PC-3 (cell line): ENCODE data around the gene HOXC10. TPM values are rescaled to one million over a fixed set of nuclear protein-coding genes. Genes with fewer than 3 reads are reported as not detected.

Experiments used
- ATAC-seq: fragments of 200-7000 bp; cut with Tn5 transposase; 2 replicates; pipeline ENCODE4 v1.9.1; 2020; ENCODE audit warnings: mild to moderate bottlenecking, moderate library complexity
- BruUV-seq: library from RNA; stranded (reverse); fragments of 400-500 nt; replicated peaks from 2 replicates; lab custom pipeline; 2021; lab: Mats Ljungman, UMichigan
- CTCF ChIA-PET: fragments of 300-600 bp; sonication (Branson Sonifier 250); formaldehyde crosslinking; loops from one replicate; lab custom pipeline; 2022; ENCODE audit warnings: antibody characterized with exemption; lab: Charles Lee
- POLR2A ChIA-PET: fragments of 300-600 bp; sonication (Branson Sonifier 250); formaldehyde crosslinking; loops from one replicate; lab custom pipeline; 2022; ENCODE audit warnings: antibody characterized with exemption; ENCODE audit not compliant: unreplicated experiment; lab: Charles Lee
- DNase-seq: peaks from one replicate; pipeline ENCODE4 v3.0.0-alpha.2; 2015
- H2AFZ ChIP-seq: fragments of 300-600 bp; sonication (generic); 2 replicates; pipeline ENCODE4 v1.6.0; 2016; ENCODE audit warnings: antibody characterized with exemption, low read length
- H3F3A ChIP-seq: fragments of 300-600 bp; sonication (generic); one replicate; pipeline ENCODE4 v1.6.0; 2017; ENCODE audit warnings: antibody characterized with exemption, low read length, control low read depth, mild to moderate bottlenecking; ENCODE audit not compliant: unreplicated experiment
- H3K27ac ChIP-seq: fragments of 300-600 bp; sonication (generic); 2 replicates; pipeline ENCODE4 v1.5.1; 2016; ENCODE audit warnings: mild to moderate bottlenecking, low read length
- H3K27me3 ChIP-seq: fragments of 300-600 bp; sonication (generic); 2 replicates; pipeline ENCODE4 v1.6.1; 2016; ENCODE audit warnings: low read length, mixed read lengths
- H3K36me3 ChIP-seq: fragments of 300-600 bp; sonication (generic); 2 replicates; pipeline ENCODE4 v1.6.1; 2016; ENCODE audit warnings: low read depth, mixed run types, low read length, mixed read lengths
- H3K4me1 ChIP-seq: fragments of 300-600 bp; sonication (generic); 2 replicates; pipeline ENCODE4 v1.5.1; 2016; ENCODE audit warnings: low read length; ENCODE audit not compliant: insufficient read depth
- H3K4me2 ChIP-seq: fragments of 300-600 bp; sonication (generic); 2 replicates; pipeline ENCODE4 v1.6.0; 2016; ENCODE audit warnings: low read length
- H3K4me3 ChIP-seq: fragments of 300-600 bp; sonication (generic); 2 replicates; pipeline ENCODE4 v1.5.1; 2016; ENCODE audit warnings: mild to moderate bottlenecking, low read length, mixed read lengths
- H3K79me2 ChIP-seq: fragments of 300-600 bp; sonication (generic); 2 replicates; pipeline ENCODE4 v1.6.1; 2017; ENCODE audit warnings: low read length, mixed read lengths
- H3K9ac ChIP-seq: fragments of 300-600 bp; sonication (generic); 2 replicates; pipeline ENCODE4 v1.6.0; 2016; ENCODE audit warnings: mild to moderate bottlenecking, low read length
- H3K9me2 ChIP-seq: fragments of 300-600 bp; sonication (generic); replicated peaks from 2 replicates; pipeline ENCODE4 v1.6.1; 2016; ENCODE audit warnings: mixed run types, low read length, mixed read lengths
- H3K9me3 ChIP-seq: fragments of 300-600 bp; sonication (generic); 2 replicates; pipeline ENCODE4 v1.6.1; 2016; ENCODE audit warnings: low read length, mixed read lengths
- H4K20me1 ChIP-seq: fragments of 300-600 bp; sonication (generic); 2 replicates; pipeline ENCODE4 v1.6.1; 2016; ENCODE audit warnings: low read length, mixed read lengths
- EZH2 ChIP-seq: fragments of 300-600 bp; sonication (generic); IDR thresholded peaks from one replicate; pipeline ENCODE4 v1.6.1; 2017; ENCODE audit warnings: antibody characterized with exemption, mild to moderate bottlenecking, low read length; ENCODE audit not compliant: unreplicated experiment
- EZH2phosphoT487 ChIP-seq: fragments of 300-600 bp; sonication (generic); IDR thresholded peaks from 2 replicates; pipeline ENCODE4 v1.6.1; 2018; ENCODE audit warnings: mild to moderate bottlenecking, antibody characterized with exemption, low read length, borderline replicate concordance
- intact Hi-C: fragments of 100-400 bp; cut with micrococcal nuclease; formaldehyde crosslinking; loops from 2 replicates; pipeline ENCODE4 v1.9.0; 2023
- total RNA-seq: library from RNA; depleted of rRNA; stranded (reverse); fragments of >200 nt; gene quantifications from 2 replicates; pipeline ENCODE4 v1.2.3, GENCODE V29; 2014
- TF ChIP-seq, protein P1 (sequence below): fragments of 300-600 bp; sonication (generic); conservative IDR thresholded peaks from 2 replicates; pipeline ENCODE4 v1.5.1; 2017; ENCODE audit warnings: antibody characterized with exemption, low read depth, mild to moderate bottlenecking, low read length

The HOXC10 gene
- total RNA-seq, 1 experiment from 2014 or later, result 0.69 TPM

DNA sequence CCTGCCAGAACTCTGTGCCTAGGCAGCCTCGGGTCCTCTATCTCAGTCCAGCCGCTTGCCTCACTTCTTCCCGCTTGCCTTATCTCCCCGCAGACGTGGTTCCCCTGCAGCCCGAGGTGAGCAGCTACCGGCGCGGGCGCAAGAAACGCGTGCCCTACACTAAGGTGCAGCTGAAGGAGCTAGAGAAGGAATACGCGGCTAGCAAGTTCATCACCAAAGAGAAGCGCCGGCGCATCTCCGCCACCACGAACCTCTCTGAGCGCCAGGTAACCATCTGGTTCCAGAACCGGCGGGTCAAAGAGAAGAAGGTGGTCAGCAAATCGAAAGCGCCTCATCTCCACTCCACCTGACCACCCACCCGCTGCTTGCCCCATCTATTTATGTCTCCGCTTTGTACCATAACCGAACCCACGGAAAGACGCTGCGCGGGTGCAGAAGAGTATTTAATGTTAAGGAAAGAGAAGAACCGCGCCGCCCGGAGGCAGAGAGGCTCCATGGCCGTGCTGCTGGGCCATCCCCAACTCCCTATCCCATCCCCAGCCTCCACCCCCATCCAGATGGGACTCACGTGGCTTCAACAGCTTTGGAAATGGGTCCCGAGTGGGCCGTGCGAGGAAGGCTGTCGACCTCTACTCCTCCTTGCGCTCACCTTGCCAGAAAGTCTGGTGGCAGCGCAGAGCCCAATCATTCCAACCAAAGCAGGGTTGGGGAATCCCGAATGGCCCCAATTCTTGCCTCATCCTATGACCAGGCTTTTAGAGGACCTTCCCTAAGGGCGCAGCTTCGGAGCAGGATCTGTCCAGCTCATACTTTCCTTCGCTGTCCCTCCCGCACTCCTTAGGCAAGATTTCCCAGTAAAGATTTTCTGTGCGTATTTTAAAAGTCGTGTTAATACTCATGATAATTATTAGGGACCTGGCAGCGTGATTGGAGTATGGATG is 39.8 kb upstream of the HOXC10 start:
- Histone ChIP-seq H3K9me2 (no peaks in the 10 kb centered on the region), H3K9me3 (no peaks in the 10 kb centered on the region), H3K79me2 (peaks cover 42% of the 10 kb centered on the region), H3K9ac (no peak overlapping the region), H3F3A (no peaks in the 10 kb centered on the region), H3K4me3 (no peak overlapping the region), H3K36me3 (peaks cover 8% of the 10 kb centered on the region; the same call in 1 of the 2 replicates), H3K27ac (no peak overlapping the region), H4K20me1 (no peaks in the 10 kb centered on the region), H3K4me1 (peaks cover 36% of the 10 kb centered on the region), H2AFZ (no peak overlapping the region), H3K4me2 (no peak overlapping the region), H3K27me3 (no peaks in the 10 kb centered on the region)
- POLR2A ChIA-PET, result no interaction called here
- intact Hi-C loops, result loop anchor here (5.0 kb wide), 1 partner anchor 42 kb away; the partner anchor contains the start of gene HOXC10
- DNase-seq (no peak), ATAC-seq (no peak)
- TF ChIP-seq EZH2phosphoT487, result no peak
- TF ChIP-seq EZH2, result no peak
- TF ChIP-seq, protein P1, sequence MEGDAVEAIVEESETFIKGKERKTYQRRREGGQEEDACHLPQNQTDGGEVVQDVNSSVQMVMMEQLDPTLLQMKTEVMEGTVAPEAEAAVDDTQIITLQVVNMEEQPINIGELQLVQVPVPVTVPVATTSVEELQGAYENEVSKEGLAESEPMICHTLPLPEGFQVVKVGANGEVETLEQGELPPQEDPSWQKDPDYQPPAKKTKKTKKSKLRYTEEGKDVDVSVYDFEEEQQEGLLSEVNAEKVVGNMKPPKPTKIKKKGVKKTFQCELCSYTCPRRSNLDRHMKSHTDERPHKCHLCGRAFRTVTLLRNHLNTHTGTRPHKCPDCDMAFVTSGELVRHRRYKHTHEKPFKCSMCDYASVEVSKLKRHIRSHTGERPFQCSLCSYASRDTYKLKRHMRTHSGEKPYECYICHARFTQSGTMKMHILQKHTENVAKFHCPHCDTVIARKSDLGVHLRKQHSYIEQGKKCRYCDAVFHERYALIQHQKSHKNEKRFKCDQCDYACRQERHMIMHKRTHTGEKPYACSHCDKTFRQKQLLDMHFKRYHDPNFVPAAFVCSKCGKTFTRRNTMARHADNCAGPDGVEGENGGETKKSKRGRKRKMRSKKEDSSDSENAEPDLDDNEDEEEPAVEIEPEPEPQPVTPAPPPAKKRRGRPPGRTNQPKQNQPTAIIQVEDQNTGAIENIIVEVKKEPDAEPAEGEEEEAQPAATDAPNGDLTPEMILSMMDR, result no peak
- CTCF ChIA-PET, result no interaction called here
- BruUV-seq, result no TSS peak

DNA sequence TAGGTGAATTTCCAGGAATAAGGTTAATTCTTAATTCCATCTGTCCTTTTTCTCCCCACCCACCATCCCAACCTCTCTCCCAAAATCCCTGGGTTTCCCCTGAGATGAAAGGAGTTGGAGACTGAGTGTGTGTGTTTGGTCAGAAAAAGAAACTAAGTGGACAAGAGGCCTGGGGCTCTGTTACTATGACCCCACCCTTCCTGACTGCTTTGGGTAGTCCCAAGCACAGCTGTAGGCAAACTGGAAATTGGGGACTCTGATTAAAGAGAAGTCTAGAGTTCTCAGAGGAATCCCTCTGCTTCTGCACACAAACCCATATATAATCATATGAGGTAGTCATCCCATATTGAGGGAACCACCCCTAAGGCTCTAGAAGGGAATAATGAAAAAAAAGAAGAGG is 37.2 kb upstream of the HOXC10 start:
- no peak overlapping the region for H3K27ac ChIP-seq
- H3K4me3 ChIP-seq, result no peak overlapping the region
- TF ChIP-seq EZH2phosphoT487 (no peak), EZH2 (no peak)
- TF ChIP-seq, protein P1, result no peak
- H3K4me2 ChIP-seq, result no peak overlapping the region
- H3K4me1 ChIP-seq, result peaks cover 21% of the 10 kb centered on the region
- no peaks in the 10 kb centered on the region for H3K27me3 ChIP-seq
- no peak overlapping the region for H3K9ac ChIP-seq
- ATAC-seq (no peak), DNase-seq (no peak)
- ChIA-PET POLR2A (no interaction called here), CTCF (no interaction called here)
- BruUV-seq, result no TSS peak
- no peaks in the 10 kb centered on the region for H3K9me2 ChIP-seq
- intact Hi-C loops, result no loop called here
- H3K9me3 ChIP-seq, result no peaks in the 10 kb centered on the region
- H3K79me2 ChIP-seq, result peaks cover 18% of the 10 kb centered on the region
- no peaks in the 10 kb centered on the region for H4K20me1 ChIP-seq
- no peak overlapping the region for H2AFZ ChIP-seq
- H3F3A ChIP-seq, result no peaks in the 10 kb centered on the region
- H3K36me3 ChIP-seq, result peaks cover 8% of the 10 kb centered on the region; the same call in 1 of the 2 replicates
